ENCODE measurements around the gene KIZ. TPM values are rescaled to one million over a fixed set of nuclear protein-coding genes. Genes with fewer than 3 reads are reported as not detected.

KIZ gene
- total and polyA plus RNA-seq, 2 of the 4 experiments (the other 2 are of a cell fraction) = 9.9 to 14.0 TPM

DNA sequence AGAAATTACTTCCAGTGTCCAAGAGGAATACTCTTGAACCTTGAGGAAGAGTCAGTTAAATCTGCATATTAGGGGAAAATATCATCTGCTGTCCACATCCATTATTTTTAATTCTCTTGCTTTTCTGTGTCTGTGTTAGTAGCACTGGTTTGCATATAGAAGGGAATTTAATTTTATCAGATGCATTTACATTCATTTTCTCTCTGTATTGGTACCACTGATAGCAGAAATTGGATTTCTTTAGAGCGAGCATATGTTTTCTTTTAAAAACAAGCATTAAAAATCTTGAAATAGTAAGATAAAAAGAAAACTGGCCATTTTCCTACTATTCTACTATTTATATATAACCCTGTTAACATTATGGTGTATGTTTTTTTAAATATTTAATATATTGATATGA is 83.8 kb downstream of the KIZ start:
- DNase-seq (no peak), ATAC-seq (ENCODE audit: low read depth) (no peak)
- Histone ChIP-seq H4K20me1 (ENCODE audit: insufficient read depth, low read length) (no peaks in the 10 kb centered on the region), H3K9me1 (ENCODE audit: insufficient read depth, low read length) (no peaks in the 10 kb centered on the region), H2BK20ac (ENCODE audit: low read depth, low read length) (no peak overlapping the region), H2BK5ac (ENCODE audit: low read depth, low read length, poor library complexity, severe bottlenecking) (no peak overlapping the region), H4K5ac (ENCODE audit: low read depth, low read length) (no peak overlapping the region), H3K9me3 (ENCODE audit: control insufficient read depth, insufficient read depth, low read length) (no peaks in the 10 kb centered on the region), H3K4me2 (ENCODE audit: low read depth, low read length) (no peak overlapping the region), H2AFZ (replicated peaks; ENCODE audit: low read length, poor library complexity) (no peak overlapping the region), H3K27ac (ENCODE audit: insufficient read depth, low read length) (no peak overlapping the region), H3K18ac (ENCODE audit: low read depth, low read length) (no peak overlapping the region), H2AK9ac (replicated peaks; ENCODE audit: low read depth, low read length, poor library complexity) (no peak overlapping the region), H3K4ac (ENCODE audit: low read depth, low read length) (no peak overlapping the region), H4K91ac (ENCODE audit: insufficient read depth, low read depth, low read length) (no peak overlapping the region), H3K23ac (ENCODE audit: low read depth, low read length) (no peak overlapping the region), H3K4me3 (ENCODE audit: insufficient read depth, low read depth, low read length) (no peak overlapping the region), H3K56ac (ENCODE audit: extremely low read depth, insufficient read depth, low read length) (no peak overlapping the region), H2BK15ac (ENCODE audit: low read depth, low read length) (no peak overlapping the region), H3K27me3 (ENCODE audit: control insufficient read depth, insufficient read depth, low read length) (no peaks in the 10 kb centered on the region), H2BK120ac (ENCODE audit: low read depth, low read length) (no peak overlapping the region), H2AK5ac (ENCODE audit: low read depth, low read length) (no peak overlapping the region), H3K79me1 (ENCODE audit: low read depth in 1 of 2, low read length in 2 of 2) (no peaks in the 10 kb centered on the region), H3K4me1 (ENCODE audit: control insufficient read depth, insufficient read depth, low read length) (no peaks in the 10 kb centered on the region), H3K14ac (replicated peaks; ENCODE audit: low read depth, low read length) (no peak overlapping the region), H3K36me3 (ENCODE audit: control insufficient read depth, insufficient read depth, low read length) (no peaks in the 10 kb centered on the region), H4K8ac (ENCODE audit: low read depth in 2 of 2, low read length in 2 of 2) (no peak overlapping the region), H3K9ac (ENCODE audit: low read depth, low read length) (no peak overlapping the region)
- no TSS peak for BruUV-seq (replicated peaks)
- dilution Hi-C loops (cut with HindIII; ENCODE audit: low sequenced_read_pairs, unreplicated experiment) = no loop called here
- ChIA-PET CTCF (no interaction called here), POLR2A (ENCODE audit: unreplicated experiment) (no interaction called here)
- intact Hi-C loops (cut with micrococcal nuclease) = no loop called here
- TF ChIP-seq SMC3 (IDR thresholded peaks at IDR 0.05; ENCODE audit: low read depth, low read length) (no peak), USF2 (IDR thresholded peaks at IDR 0.05; ENCODE audit: low read depth, low read length) (no peak), CTCF (conservative IDR thresholded peaks at IDR 0.05; ENCODE audit: low read depth, low read length) (no peak)
- WGBS, 2 experiments (ENCODE audit: extremely low coverage in 2 of 2, insufficient read length in 1 of 2) = no CpG with 5 or more reads among the region's 1 CpG
- in situ Hi-C loops (cut with MboI; ENCODE audit: low sequenced_read_pairs) = no loop called here

Measured in IMR-90 (cell line).